HFF-Myc (cell line): ENCODE results near the gene XPO4.
A peak's percentile ranks its signal among the peaks of the same experiment; 100 is the strongest.

Source experiments
- DNase-seq: peaks from one replicate; pipeline ENCODE4 v3.0.0-alpha.2; 2011; ENCODE audit warnings: low read depth; ENCODE audit errors: extremely low read depth
- H3K4me3 ChIP-seq: replicated peaks from 2 replicates; pipeline ENCODE4 v1.5.1; 2011; ENCODE audit warnings: low read depth, mild to moderate bottlenecking, control low read depth, low read length
- CTCF ChIP-seq: IDR thresholded peaks from 2 replicates; pipeline ENCODE4 v1.5.1; 2012; ENCODE audit warnings: mild to moderate bottlenecking, low read depth, low read length, control low read depth; ENCODE audit errors: missing control alignments

XPO4 gene

GRCh38 chr13:20773194-20774080 lies 129.1 kb downstream of the XPO4 start, which contains the start of gene EEF1AKMT1:
EEF1AKMT1 (minus strand) TSS chr13:20773961; CDS start chr13:20757598, 16,363 bp downstream.
- TF ChIP-seq CTCF, result no peak
- peak within 1 kb of the TSS; percentile 68 for H3K4me3 ChIP-seq

GRCh38 chr13:20772401-20773131 lies 130.0 kb downstream of the XPO4 start:
- H3K4me3 ChIP-seq, result peak overlapping the region; percentile 68
- no peak for TF ChIP-seq CTCF
- no peak for DNase-seq

More at GRCh38 chr13:20773194-20774080, 129.1 kb downstream of the XPO4 start, which contains the start of gene EEF1AKMT1:
- peak; percentile 66 for DNase-seq

- no peak for TF ChIP-seq CTCF
- no peak overlapping the region for H3K4me3 ChIP-seq
- no peak for DNase-seq
Measured at GRCh38 chr13:20769834-20770233, 132.7 kb downstream of the XPO4 start.

- no peak for TF ChIP-seq CTCF
- no peak for DNase-seq
- H3K4me3 ChIP-seq, result no peak overlapping the region
Measured at GRCh38 chr13:20769091-20769490, 133.5 kb downstream of the XPO4 start.

- no peak for TF ChIP-seq CTCF
- no peak overlapping the region for H3K4me3 ChIP-seq
- no peak for DNase-seq
Measured at GRCh38 chr13:20767309-20767943, 135.1 kb downstream of the XPO4 start.

- no peak for DNase-seq
- H3K4me3 ChIP-seq, result no peak overlapping the region
- TF ChIP-seq CTCF, result no peak
Measured at GRCh38 chr13:20760872-20761271, 141.7 kb downstream of the XPO4 start.
